NCI-H345 (cell line): Measurements from ENCODE around the gene FXYD2.
A peak's percentile ranks its signal among the peaks of the same experiment; 100 is the strongest.
"Not testable (repeated sequence)": the region's sequence is repeated elsewhere in the genome, so short reads cannot be mapped to it uniquely, and the experiment has no call there.

ENCODE experiments used
- DNase-seq: peaks from one replicate; lab custom pipeline; 2025; lab: John Stamatoyannopoulos, UW

Gene FXYD2

GRCh38 chr11:117820516-117820915 lies 4.0 kb downstream of the FXYD2 start:
- no peak for DNase-seq

- DNase-seq: peak; percentile 52
Measured at GRCh38 chr11:117820071-117820470, 4.5 kb downstream of the FXYD2 start.

GRCh38 chr11:117819096-117820040 lies 5.2 kb downstream of the FXYD2 start:
- peak; percentile 26 for DNase-seq

GRCh38 chr11:117818041-117818873 lies 6.3 kb downstream of the FXYD2 start:
- DNase-seq: no peak

- DNase-seq: peak; percentile 80
Measured at GRCh38 chr11:117817368-117818040, 7.0 kb downstream of the FXYD2 start.

- DNase-seq: peak; percentile 17
Measured at GRCh38 chr11:117816846-117817367, 7.6 kb downstream of the FXYD2 start.

- peak; percentile 74 for DNase-seq
Measured at GRCh38 chr11:117816151-117816741, 8.3 kb downstream of the FXYD2 start.

- DNase-seq: no peak
Measured at GRCh38 chr11:117815262-117815803, 9.2 kb downstream of the FXYD2 start.

- peak; percentile 95 for DNase-seq
Measured at GRCh38 chr11:117814766-117815261, 9.7 kb downstream of the FXYD2 start.

- peak; percentile 78 for DNase-seq
Measured at GRCh38 chr11:117814204-117814765, 10.3 kb downstream of the FXYD2 start.

GRCh38 chr11:117810056-117810451 lies 14.5 kb downstream of the FXYD2 start:
- DNase-seq: not testable (repeated sequence)

- peak; percentile 71 for DNase-seq
Measured at GRCh38 chr11:117809236-117810055, 15.1 kb downstream of the FXYD2 start.

GRCh38 chr11:117808784-117809183 lies 15.8 kb downstream of the FXYD2 start:
- no peak for DNase-seq

GRCh38 chr11:117807482-117808327 lies 16.8 kb downstream of the FXYD2 start:
- peak; percentile 71 for DNase-seq

GRCh38 chr11:117806846-117807245 lies 17.7 kb downstream of the FXYD2 start:
- no peak for DNase-seq

GRCh38 chr11:117805045-117805444 lies 19.5 kb downstream of the FXYD2 start:
- DNase-seq: no peak

GRCh38 chr11:117803896-117804295 lies 20.6 kb downstream of the FXYD2 start:
- no peak for DNase-seq

GRCh38 chr11:117799634-117800033 lies 24.9 kb downstream of the FXYD2 start:
- no peak for DNase-seq
